Right atrium auricular region (tissue), 2 donors: ENCODE data around the gene SLC18A2. TPM values are rescaled to one million over a fixed set of nuclear protein-coding genes. Genes with fewer than 3 reads are reported as not detected.
A peak's percentile ranks its signal among the peaks of the same experiment; 100 is the strongest.

Experiments
- DNase-seq: peaks from one replicate; pipeline ENCODE4 v3.0.0-alpha.2; 2019; ENCODE audit warnings: low spot score
- H3K27ac ChIP-seq, 2 donors: fragments of 200-600 bp; sonication (generic); 1 replicate in 1 of 2; 2 replicates in 1 of 2; pipeline ENCODE4 v1.5.1; 2016 to 2019
- H3K27me3 ChIP-seq, 2 donors: fragments of 200-600 bp; sonication (generic); one replicate each; pipeline versions ENCODE4 v1.5.1 to v1.6.0; 2017 to 2019
- H3K36me3 ChIP-seq: fragments of 200-600 bp; sonication (generic); one replicate; pipeline ENCODE4 v1.5.1; 2016
- H3K4me1 ChIP-seq, 2 donors: fragments of 200-600 bp; sonication (generic); one replicate each; pipeline versions ENCODE4 v1.5.1 to v1.6.0; 2017 to 2019
- H3K4me3 ChIP-seq, 2 donors: fragments of 200-600 bp; sonication (generic); 1 replicate in 1 of 2; 2 replicates in 1 of 2; pipeline ENCODE4 v1.5.1; 2017 to 2019; ENCODE audit warnings: mild to moderate bottlenecking in 1 of 2, moderate library complexity in 1 of 2
- H3K9me3 ChIP-seq, 2 donors: fragments of 200-600 bp; sonication (generic); one replicate each; pipeline ENCODE4 v1.5.1; 2019
- total RNA-seq, 2 donors: library from RNA; depleted of rRNA; stranded (reverse); fragments of >200 nt; gene quantifications; one replicate each; pipeline ENCODE4 v1.1.0, GENCODE V29; 2016
- TF ChIP-seq, protein P1 (sequence below), 2 donors: fragments of 200-600 bp; sonication (generic); IDR thresholded peaks; one replicate each; pipeline ENCODE4 v1.5.1; 2019; ENCODE audit warnings: antibody characterized with exemption in 2 of 2

The SLC18A2 gene
- total RNA-seq, 2 donors from 2014 or later: 0.22 TPM; not detected in 1

- H3K4me1 ChIP-seq: peaks cover 0 to 14% of the 10 kb centered on the region in 2 donors
- H3K9me3 ChIP-seq: peaks cover 0 to 8% of the 10 kb centered on the region in 2 donors
- H3K4me3 ChIP-seq: peak overlapping the region in 1 of 2 donors; percentile 48
- TF ChIP-seq, protein P1, sequence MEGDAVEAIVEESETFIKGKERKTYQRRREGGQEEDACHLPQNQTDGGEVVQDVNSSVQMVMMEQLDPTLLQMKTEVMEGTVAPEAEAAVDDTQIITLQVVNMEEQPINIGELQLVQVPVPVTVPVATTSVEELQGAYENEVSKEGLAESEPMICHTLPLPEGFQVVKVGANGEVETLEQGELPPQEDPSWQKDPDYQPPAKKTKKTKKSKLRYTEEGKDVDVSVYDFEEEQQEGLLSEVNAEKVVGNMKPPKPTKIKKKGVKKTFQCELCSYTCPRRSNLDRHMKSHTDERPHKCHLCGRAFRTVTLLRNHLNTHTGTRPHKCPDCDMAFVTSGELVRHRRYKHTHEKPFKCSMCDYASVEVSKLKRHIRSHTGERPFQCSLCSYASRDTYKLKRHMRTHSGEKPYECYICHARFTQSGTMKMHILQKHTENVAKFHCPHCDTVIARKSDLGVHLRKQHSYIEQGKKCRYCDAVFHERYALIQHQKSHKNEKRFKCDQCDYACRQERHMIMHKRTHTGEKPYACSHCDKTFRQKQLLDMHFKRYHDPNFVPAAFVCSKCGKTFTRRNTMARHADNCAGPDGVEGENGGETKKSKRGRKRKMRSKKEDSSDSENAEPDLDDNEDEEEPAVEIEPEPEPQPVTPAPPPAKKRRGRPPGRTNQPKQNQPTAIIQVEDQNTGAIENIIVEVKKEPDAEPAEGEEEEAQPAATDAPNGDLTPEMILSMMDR (IDR thresholded peaks at IDR 0.05): no peak
- no peak overlapping the region for H3K27ac ChIP-seq
- no peak for DNase-seq
- H3K27me3 ChIP-seq: peaks cover 4 to 11% of the 10 kb centered on the region in 2 donors
- H3K36me3 ChIP-seq: no peaks in the 10 kb centered on the region
Measured at GRCh38 chr10:117217196-117217761, 23.6 kb upstream of the SLC18A2 start.

- no peak for DNase-seq
- Histone ChIP-seq H3K9me3 (no peaks in the 10 kb centered on the region), H3K27ac (no peak overlapping the region), H3K27me3 (peaks cover 4 to 11% of the 10 kb centered on the region in 2 donors), H3K36me3 (no peaks in the 10 kb centered on the region), H3K4me1 (peaks cover 0 to 14% of the 10 kb centered on the region in 2 donors), H3K4me3 (no peak overlapping the region)
- TF ChIP-seq, protein P1 (IDR thresholded peaks at IDR 0.05): no peak
Measured at GRCh38 chr10:117218654-117219053, 22.3 kb upstream of the SLC18A2 start.

GRCh38 chr10:117221156-117221711 lies 19.7 kb upstream of the SLC18A2 start:
- TF ChIP-seq, protein P1 (IDR thresholded peaks at IDR 0.05): no peak
- Histone ChIP-seq H3K9me3 (no peaks in the 10 kb centered on the region), H3K27me3 (peaks cover under 1 to 2% of the 10 kb centered on the region in 2 donors), H3K27ac (no peak overlapping the region), H3K36me3 (no peaks in the 10 kb centered on the region), H3K4me3 (no peak overlapping the region), H3K4me1 (peaks cover 0 to 12% of the 10 kb centered on the region in 2 donors)
- no peak for DNase-seq

DNA sequence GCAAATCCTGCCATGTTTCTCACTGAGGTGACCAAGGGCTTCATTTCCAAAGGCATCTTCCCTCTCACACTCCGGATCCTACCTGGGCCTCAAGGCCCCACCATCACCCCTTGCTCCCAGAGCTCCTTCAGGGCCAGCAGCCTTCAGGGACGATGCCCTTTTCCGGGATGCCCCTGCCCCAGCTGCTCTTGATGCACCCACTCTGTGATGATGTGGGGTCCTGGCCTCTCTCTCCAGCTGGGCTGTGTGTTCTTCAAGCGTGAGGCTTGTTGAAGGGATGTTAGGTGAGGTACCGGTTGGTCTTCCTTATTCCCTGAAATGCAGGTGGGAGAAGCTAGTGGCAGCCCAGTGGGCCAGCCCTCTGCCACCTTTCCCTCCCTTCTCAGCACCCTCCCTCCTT lies 18.4 kb upstream of the SLC18A2 start:
- Histone ChIP-seq H3K9me3 (no peaks in the 10 kb centered on the region), H3K4me3 (no peak overlapping the region), H3K27me3 (no peaks in the 10 kb centered on the region), H3K27ac (no peak overlapping the region), H3K4me1 (no peaks in the 10 kb centered on the region), H3K36me3 (no peaks in the 10 kb centered on the region)
- TF ChIP-seq, protein P1 (IDR thresholded peaks at IDR 0.05): no peak
- no peak for DNase-seq

DNA sequence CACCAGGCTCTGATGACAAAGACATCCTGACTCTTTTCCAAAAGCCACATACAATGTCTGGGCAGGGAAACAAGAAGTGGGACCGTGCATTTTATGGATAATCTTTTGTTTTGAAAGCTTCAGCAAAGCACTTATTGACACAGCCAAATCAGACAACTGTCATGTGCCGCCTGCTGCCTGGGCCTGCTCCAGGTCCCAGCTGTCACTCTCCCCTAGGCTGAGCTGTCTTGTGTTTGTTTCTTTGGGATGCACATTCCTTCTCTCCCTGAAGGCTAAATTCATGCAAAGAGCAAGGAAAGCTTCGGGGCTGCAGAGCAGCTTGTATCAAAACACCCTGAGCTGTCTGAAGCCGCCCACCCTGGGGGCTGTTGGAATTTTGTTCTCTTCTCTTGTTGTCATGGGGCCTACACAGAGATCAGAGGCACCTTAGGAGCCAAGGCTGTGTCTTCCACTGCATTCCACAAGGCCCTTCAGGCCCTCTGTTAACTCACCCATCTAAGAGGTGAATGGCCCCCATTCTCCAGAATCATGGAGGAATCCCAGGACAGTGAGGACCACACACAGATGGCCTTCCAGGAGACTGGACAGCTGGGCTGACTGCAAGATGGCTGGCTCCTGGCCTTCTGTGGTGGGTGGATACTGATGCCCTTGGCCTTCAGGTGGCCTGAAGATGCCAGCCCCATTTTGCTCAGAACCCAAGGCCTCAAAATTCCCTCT lies 17.8 kb upstream of the SLC18A2 start:
- TF ChIP-seq, protein P1 (IDR thresholded peaks at IDR 0.05): no peak
- Histone ChIP-seq H3K27me3 (no peaks in the 10 kb centered on the region), H3K9me3 (no peaks in the 10 kb centered on the region), H3K4me1 (no peaks in the 10 kb centered on the region), H3K36me3 (no peaks in the 10 kb centered on the region), H3K4me3 (no peak overlapping the region), H3K27ac (no peak overlapping the region)
- DNase-seq: no peak
